GM13977 (cell line): ENCODE results near the gene LONRF2.
"Not testable (repeated sequence)": the region's sequence is repeated elsewhere in the genome, so short reads cannot be mapped to it uniquely, and the experiment has no call there.

Source experiments
- DNase-seq: peaks from one replicate; pipeline ENCODE4 v3.0.0; 2012; ENCODE audit warnings: low spot score
- in situ Hi-C: fragments of 300-500 bp; cut with MboI; formaldehyde crosslinking; loops from one replicate; pipeline ENCODE4 v1.12.0; 2022; ENCODE audit warnings: low sequenced_read_pairs, low pct_unique_long_range_greater_than_20kb, mixed read lengths, inconsistent platforms; ENCODE audit not compliant: unreplicated experiment
- TF ChIP-seq, protein P1 (sequence below): IDR thresholded peaks from 2 replicates; pipeline ENCODE4 v1.5.1; 2012; ENCODE audit warnings: mild to moderate bottlenecking, control low read depth; ENCODE audit not compliant: insufficient read depth; ENCODE audit errors: extremely low read depth, missing control alignments

LONRF2 gene

DNA sequence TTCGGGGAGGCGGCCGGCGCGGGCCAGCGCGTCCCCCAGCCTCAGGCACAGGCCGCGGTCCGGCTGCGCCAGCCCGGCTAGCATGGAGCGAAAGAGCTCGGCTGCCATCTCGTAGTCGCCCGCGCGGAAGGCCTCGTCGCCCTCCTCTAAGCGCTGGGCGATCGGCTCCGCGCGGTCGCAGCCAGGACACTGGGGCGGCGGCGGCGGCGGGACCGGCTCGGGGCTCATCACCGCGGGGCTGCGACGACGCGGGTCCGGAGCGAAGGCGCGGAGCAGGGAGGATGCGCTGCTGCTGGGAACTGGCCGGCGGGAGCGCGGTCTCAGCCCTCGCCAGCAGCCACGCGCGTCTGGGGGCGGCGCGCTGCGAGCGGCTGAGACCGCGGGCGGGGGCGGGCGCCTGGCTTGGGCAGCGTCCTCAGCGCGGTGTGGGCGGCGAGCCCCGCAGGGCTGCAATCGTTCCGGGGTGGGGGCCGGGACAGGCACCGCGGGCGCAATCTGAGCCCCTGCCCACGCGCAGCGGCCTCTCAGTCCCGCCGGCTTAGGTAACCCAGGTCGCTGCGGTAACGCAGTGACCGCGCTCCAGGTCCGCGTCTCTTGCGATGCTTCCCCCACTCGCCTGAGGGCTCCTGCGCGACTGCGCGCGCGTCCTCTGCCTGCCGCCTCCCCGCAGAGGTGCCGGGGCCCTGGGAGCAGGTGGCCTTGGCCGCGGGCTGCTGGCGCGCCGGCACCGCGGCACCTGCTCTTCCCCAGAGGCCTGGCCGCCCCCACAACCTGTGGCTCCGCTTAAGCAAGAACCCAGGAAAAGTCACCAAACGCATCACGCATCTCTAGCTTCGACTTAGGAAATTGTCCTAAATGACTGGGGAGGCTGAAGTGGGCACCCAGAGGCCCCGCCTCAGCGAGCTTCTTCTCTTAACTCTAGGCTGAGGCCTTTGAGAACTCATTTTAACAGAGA lies at the start of gene LONRF2:
TSS of gene LONRF2 (minus strand) at position 636 of the 955 bp plus-strand sequence. CDS start at position 228, 408 bp downstream.
- TF ChIP-seq, protein P1, sequence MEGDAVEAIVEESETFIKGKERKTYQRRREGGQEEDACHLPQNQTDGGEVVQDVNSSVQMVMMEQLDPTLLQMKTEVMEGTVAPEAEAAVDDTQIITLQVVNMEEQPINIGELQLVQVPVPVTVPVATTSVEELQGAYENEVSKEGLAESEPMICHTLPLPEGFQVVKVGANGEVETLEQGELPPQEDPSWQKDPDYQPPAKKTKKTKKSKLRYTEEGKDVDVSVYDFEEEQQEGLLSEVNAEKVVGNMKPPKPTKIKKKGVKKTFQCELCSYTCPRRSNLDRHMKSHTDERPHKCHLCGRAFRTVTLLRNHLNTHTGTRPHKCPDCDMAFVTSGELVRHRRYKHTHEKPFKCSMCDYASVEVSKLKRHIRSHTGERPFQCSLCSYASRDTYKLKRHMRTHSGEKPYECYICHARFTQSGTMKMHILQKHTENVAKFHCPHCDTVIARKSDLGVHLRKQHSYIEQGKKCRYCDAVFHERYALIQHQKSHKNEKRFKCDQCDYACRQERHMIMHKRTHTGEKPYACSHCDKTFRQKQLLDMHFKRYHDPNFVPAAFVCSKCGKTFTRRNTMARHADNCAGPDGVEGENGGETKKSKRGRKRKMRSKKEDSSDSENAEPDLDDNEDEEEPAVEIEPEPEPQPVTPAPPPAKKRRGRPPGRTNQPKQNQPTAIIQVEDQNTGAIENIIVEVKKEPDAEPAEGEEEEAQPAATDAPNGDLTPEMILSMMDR = no peak
- DNase-seq = peak; percentile 44
- in situ Hi-C loops = no loop called here

- no peak for DNase-seq
- in situ Hi-C loops = no loop called here
- TF ChIP-seq, protein P1 = no peak
Measured at GRCh38 chr2:100367163-100367562, 44.9 kb upstream of the LONRF2 start.

- DNase-seq = no peak
- TF ChIP-seq, protein P1 = no peak
- in situ Hi-C loops = no loop called here
Measured at GRCh38 chr2:100365434-100365833, 43.1 kb upstream of the LONRF2 start.

DNA sequence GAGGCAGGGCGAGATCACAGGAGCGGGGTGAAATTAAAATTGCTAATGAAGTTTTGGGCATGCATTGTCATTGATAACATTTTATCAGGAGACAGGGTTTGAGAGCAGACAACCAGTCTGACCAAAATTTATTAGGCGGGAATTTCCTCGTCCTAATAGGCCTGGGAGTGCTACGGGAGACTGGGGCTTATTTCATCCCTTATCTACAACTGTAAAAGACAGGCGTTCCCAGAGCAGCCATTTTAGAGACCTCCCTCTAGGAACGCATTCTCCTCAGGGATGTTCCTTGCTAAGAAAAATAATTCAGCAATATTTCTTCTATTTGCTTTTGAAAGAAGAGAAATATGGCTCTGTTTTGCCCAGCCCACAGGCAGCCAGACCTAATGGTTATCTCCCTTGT lies 40.0 kb upstream of the LONRF2 start:
- in situ Hi-C loops, DNase-seq: not testable (repeated sequence)

GRCh38 chr2:100359576-100359975 lies 37.3 kb upstream of the LONRF2 start:
- no peak for DNase-seq
- TF ChIP-seq, protein P1 = no peak
- in situ Hi-C loops = no loop called here

DNA sequence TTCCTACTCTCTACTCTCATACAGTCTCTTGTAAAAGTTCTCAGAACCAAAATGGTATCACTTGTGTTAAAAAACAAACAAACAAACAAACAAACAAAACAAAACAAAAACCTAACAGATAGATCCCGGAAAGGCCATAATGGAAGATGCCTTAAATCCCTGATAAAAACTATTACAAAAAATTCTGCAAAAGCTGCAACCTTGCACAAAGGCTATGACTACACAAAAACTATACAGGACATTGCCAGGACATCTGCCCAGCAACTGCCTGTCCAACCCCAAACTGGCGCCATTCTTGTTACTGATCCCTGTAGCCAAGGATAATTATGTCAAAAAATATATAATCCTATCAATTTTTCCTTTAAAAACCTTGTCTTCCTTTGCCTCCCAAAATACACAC lies 36.3 kb upstream of the LONRF2 start:
- in situ Hi-C loops = no loop called here
- TF ChIP-seq, protein P1 = no peak

DNA sequence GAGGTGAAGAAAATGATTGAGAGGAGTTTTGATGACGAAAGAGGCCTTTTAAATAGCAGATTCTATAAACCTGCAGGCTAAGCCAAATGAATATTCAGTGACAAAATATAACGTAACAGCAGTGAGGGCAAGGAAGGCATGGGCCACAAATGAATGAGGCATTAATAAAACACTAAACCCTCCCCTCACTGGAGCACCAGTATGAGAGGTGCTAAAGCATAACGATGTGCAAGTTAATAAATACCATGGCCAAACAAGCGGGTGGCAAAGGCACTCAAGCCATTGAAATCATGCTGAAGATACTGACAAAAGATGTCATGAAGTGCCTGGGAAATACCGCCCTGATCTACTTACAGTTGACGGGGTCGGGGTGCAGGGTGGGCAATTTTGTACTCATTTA lies 30.2 kb upstream of the LONRF2 start:
- DNase-seq = no peak
- in situ Hi-C loops = no loop called here
- TF ChIP-seq, protein P1 = no peak

More for the DNA sequence above, 36.3 kb upstream of the LONRF2 start:
- no peak for DNase-seq
